ENCODE results near the gene CDKAL1. TPM values are rescaled to one million over a fixed set of nuclear protein-coding genes. Genes with fewer than 3 reads are reported as not detected.

CDKAL1 gene
- total RNA-seq, 3 donors from 2014 or later = 13.0 to 27.2 (median 18.0) TPM

- TF ChIP-seq POLR2AphosphoS5 (IDR thresholded peaks at IDR 0.05) (no peak), CTCF (IDR thresholded peaks at IDR 0.05) (no peak), POLR2A (IDR thresholded peaks at IDR 0.05) (no peak)
- no peak for DNase-seq (ENCODE audit: low spot score in 2 of 2)
These were observed 623.1 kb downstream of the CDKAL1 start for GRCh38 chr6:21157186-21157929.

GRCh38 chr6:21158149-21158548 lies 623.9 kb downstream of the CDKAL1 start:
- Histone ChIP-seq H3K4me1 (no peaks in the 10 kb centered on the region), H3K4me3 (no peak overlapping the region), H3K27ac (peak overlapping the region; percentile 16 to 36), H3K36me3 (no peaks in the 10 kb centered on the region), H3K27me3 (no peaks in the 10 kb centered on the region), H3K9me3 (no peaks in the 10 kb centered on the region)
- DNase-seq (ENCODE audit: low spot score in 2 of 2) = no peak
- TF ChIP-seq POLR2AphosphoS5 (IDR thresholded peaks at IDR 0.05) (no peak), POLR2A (IDR thresholded peaks at IDR 0.05) (no peak), CTCF (IDR thresholded peaks at IDR 0.05) (no peak)
- intact Hi-C loops (cut with DNase I; ENCODE audit: low total_unique reads) = no loop called here

More at GRCh38 chr6:21157186-21157929, 623.1 kb downstream of the CDKAL1 start:
- intact Hi-C loops (cut with DNase I; ENCODE audit: low total_unique reads) = no loop called here
- H3K27me3 ChIP-seq = no peaks in the 10 kb centered on the region
- H3K4me1 ChIP-seq = no peaks in the 10 kb centered on the region
- H3K4me3 ChIP-seq = no peak overlapping the region
- peak overlapping the region; percentile 26 to 36 for H3K27ac ChIP-seq
- no peaks in the 10 kb centered on the region for H3K9me3 ChIP-seq
- no peaks in the 10 kb centered on the region for H3K36me3 ChIP-seq

- Histone ChIP-seq H3K27me3 (no peaks in the 10 kb centered on the region), H3K36me3 (no peaks in the 10 kb centered on the region), H3K4me3 (no peak overlapping the region), H3K4me1 (no peaks in the 10 kb centered on the region), H3K9me3 (no peaks in the 10 kb centered on the region), H3K27ac (no peak overlapping the region)
- no peak for TF ChIP-seq POLR2AphosphoS5 (IDR thresholded peaks at IDR 0.05)
- no peak for TF ChIP-seq POLR2A (IDR thresholded peaks at IDR 0.05)
- TF ChIP-seq CTCF (IDR thresholded peaks at IDR 0.05) = no peak
- intact Hi-C loops (cut with DNase I; ENCODE audit: low total_unique reads) = no loop called here
- DNase-seq (ENCODE audit: low spot score in 2 of 2) = no peak
These were observed 624.6 kb downstream of the CDKAL1 start for GRCh38 chr6:21158873-21159272.

- H3K4me1 ChIP-seq = no peaks in the 10 kb centered on the region
- H3K9me3 ChIP-seq = no peaks in the 10 kb centered on the region
- no peaks in the 10 kb centered on the region for H3K36me3 ChIP-seq
- H3K27me3 ChIP-seq = no peaks in the 10 kb centered on the region
- DNase-seq (ENCODE audit: low spot score in 2 of 2) = no peak
- H3K4me3 ChIP-seq = no peak overlapping the region
- TF ChIP-seq POLR2A (IDR thresholded peaks at IDR 0.05) (no peak), CTCF (IDR thresholded peaks at IDR 0.05) (no peak), POLR2AphosphoS5 (IDR thresholded peaks at IDR 0.05) (no peak)
- H3K27ac ChIP-seq = no peak overlapping the region
- intact Hi-C loops (cut with DNase I; ENCODE audit: low total_unique reads) = no loop called here
These were observed 625.2 kb downstream of the CDKAL1 start for GRCh38 chr6:21159465-21159864.

GRCh38 chr6:21161707-21162106 lies 627.5 kb downstream of the CDKAL1 start:
- TF ChIP-seq POLR2AphosphoS5 (IDR thresholded peaks at IDR 0.05) = no peak
- TF ChIP-seq CTCF (IDR thresholded peaks at IDR 0.05) = no peak
- TF ChIP-seq POLR2A (IDR thresholded peaks at IDR 0.05) = no peak
- H3K36me3 ChIP-seq = no peaks in the 10 kb centered on the region
- no peak overlapping the region for H3K4me3 ChIP-seq

More at GRCh38 chr6:21161707-21162106, 627.5 kb downstream of the CDKAL1 start:
- no peaks in the 10 kb centered on the region for H3K27me3 ChIP-seq
- intact Hi-C loops (cut with DNase I; ENCODE audit: low total_unique reads) = no loop called here
- no peaks in the 10 kb centered on the region for H3K9me3 ChIP-seq
- no peak for DNase-seq (ENCODE audit: low spot score in 2 of 2)
- no peak overlapping the region for H3K27ac ChIP-seq
- H3K4me1 ChIP-seq = no peaks in the 10 kb centered on the region
